ENCODE measurements around the gene NTPCR. TPM values are rescaled to one million over a fixed set of nuclear protein-coding genes. Genes with fewer than 3 reads are reported as not detected.

NTPCR gene
- total RNA-seq, 1 donor: 15.6 TPM

DNA sequence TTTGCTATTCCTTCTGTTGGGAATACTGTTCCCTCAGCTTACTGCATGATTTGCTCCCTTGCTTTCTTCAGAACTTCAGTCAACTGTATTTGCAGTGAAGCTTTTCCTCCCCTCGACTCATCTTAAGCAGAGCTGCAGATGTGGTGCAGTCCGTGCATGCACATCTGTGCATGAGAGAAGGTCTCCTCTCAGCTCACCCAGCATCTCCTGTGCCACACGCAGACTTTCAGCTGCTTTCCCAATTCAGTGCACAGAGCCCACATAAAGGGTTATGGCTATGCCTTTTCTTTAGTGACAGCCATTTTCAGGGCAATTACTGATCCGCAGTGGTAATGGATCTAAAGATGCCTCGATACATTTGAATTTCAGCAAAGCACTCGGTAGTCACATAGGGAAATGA, 13.5 kb upstream of the NTPCR start:
- Histone ChIP-seq H4K20me1 (ENCODE audit: insufficient read depth, low read length) (no peaks in the 10 kb centered on the region), H2AFZ (ENCODE audit: low read length) (no peak overlapping the region), H3K9me3 (ENCODE audit: low read depth, low read length) (no peaks in the 10 kb centered on the region), H3K79me2 (ENCODE audit: insufficient read depth, low read length) (no peaks in the 10 kb centered on the region), H3K27me3 (ENCODE audit: insufficient read depth, low read length) (no peaks in the 10 kb centered on the region), H3K4me1 (ENCODE audit: insufficient read depth, low read length) (no peaks in the 10 kb centered on the region), H3K4me3 (ENCODE audit: insufficient read depth, low read length) (no peak overlapping the region), H3K27ac (ENCODE audit: low read depth, low read length) (no peak overlapping the region), H3K36me3 (ENCODE audit: insufficient read depth, low read length) (no peaks in the 10 kb centered on the region), H3K4me2 (ENCODE audit: insufficient read depth, low read length) (no peak overlapping the region)
- no peak for DNase-seq (ENCODE audit: insufficient read length, low spot score, missing footprints)
- TF ChIP-seq, protein P1, sequence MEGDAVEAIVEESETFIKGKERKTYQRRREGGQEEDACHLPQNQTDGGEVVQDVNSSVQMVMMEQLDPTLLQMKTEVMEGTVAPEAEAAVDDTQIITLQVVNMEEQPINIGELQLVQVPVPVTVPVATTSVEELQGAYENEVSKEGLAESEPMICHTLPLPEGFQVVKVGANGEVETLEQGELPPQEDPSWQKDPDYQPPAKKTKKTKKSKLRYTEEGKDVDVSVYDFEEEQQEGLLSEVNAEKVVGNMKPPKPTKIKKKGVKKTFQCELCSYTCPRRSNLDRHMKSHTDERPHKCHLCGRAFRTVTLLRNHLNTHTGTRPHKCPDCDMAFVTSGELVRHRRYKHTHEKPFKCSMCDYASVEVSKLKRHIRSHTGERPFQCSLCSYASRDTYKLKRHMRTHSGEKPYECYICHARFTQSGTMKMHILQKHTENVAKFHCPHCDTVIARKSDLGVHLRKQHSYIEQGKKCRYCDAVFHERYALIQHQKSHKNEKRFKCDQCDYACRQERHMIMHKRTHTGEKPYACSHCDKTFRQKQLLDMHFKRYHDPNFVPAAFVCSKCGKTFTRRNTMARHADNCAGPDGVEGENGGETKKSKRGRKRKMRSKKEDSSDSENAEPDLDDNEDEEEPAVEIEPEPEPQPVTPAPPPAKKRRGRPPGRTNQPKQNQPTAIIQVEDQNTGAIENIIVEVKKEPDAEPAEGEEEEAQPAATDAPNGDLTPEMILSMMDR (IDR thresholded peaks at IDR 0.05; ENCODE audit: extremely low read depth, low read depth, low read length): no peak

DNA sequence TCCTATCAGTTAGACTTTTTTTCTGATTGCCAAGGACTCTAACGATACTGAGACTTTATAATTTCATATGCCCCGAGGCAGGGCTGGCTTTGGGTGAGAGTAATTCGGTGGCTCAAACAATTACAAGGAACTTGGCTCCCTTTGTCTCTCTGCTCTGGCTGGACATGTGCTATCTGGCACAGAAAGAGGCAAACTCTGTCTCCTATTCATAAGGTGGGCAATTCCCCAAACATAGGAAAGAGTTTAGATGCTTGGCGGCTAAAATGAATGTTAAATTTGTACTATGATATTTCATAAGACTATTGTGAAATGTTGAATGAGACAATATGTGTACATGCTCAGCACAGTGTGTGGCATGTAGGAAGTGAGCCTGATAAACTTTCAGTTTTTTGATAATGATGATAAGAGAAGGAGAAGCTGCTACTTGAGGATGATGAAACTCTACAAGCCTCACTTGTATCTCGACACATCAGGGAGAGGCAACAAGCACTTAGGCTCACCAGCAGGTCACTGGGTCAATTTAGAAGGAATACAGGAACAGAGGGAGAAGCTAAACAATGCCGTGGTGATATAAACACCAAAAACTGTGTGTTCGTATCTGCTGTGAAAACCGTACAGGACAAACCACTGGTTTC, 12.6 kb upstream of the NTPCR start:
- H4K20me1 ChIP-seq (ENCODE audit: insufficient read depth, low read length): no peaks in the 10 kb centered on the region
- no peak overlapping the region for H3K4me2 ChIP-seq (ENCODE audit: insufficient read depth, low read length)
- no peak overlapping the region for H3K4me3 ChIP-seq (ENCODE audit: insufficient read depth, low read length)
- no peak for DNase-seq (ENCODE audit: insufficient read length, low spot score, missing footprints)
- H3K27me3 ChIP-seq (ENCODE audit: insufficient read depth, low read length): no peaks in the 10 kb centered on the region
- H2AFZ ChIP-seq (ENCODE audit: low read length): no peak overlapping the region
- no peaks in the 10 kb centered on the region for H3K79me2 ChIP-seq (ENCODE audit: insufficient read depth, low read length)
- no peak overlapping the region for H3K27ac ChIP-seq (ENCODE audit: low read depth, low read length)
- no peaks in the 10 kb centered on the region for H3K4me1 ChIP-seq (ENCODE audit: insufficient read depth, low read length)
- no peaks in the 10 kb centered on the region for H3K9me3 ChIP-seq (ENCODE audit: low read depth, low read length)
- no peaks in the 10 kb centered on the region for H3K36me3 ChIP-seq (ENCODE audit: insufficient read depth, low read length)
- TF ChIP-seq, protein P1 (IDR thresholded peaks at IDR 0.05; ENCODE audit: extremely low read depth, low read depth, low read length): no peak

DNA sequence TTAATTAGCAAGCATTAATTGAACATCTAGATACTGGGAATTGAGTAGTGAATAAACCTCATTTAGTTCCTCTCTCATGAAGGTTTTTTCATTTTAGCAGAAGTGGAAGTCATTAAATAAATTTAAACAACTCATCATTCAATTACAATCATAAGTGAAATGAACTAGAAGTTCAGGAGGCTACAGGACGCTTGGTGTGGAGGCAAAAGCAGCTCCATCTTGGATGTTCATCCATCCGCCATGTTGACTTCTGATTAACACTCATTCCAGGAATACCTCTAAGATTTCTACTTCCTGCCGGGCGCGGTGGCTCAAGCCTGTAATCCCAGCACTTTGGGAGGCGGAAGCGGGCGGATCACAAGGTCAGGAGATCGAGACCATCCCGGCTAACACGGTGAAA, 11.5 kb upstream of the NTPCR start:
- DNase-seq (ENCODE audit: insufficient read length, low spot score, missing footprints): no peak
- Histone ChIP-seq H3K4me3 (ENCODE audit: insufficient read depth, low read length) (no peak overlapping the region), H3K27me3 (ENCODE audit: insufficient read depth, low read length) (no peaks in the 10 kb centered on the region), H3K4me2 (ENCODE audit: insufficient read depth, low read length) (no peak overlapping the region), H4K20me1 (ENCODE audit: insufficient read depth, low read length) (no peaks in the 10 kb centered on the region), H3K27ac (ENCODE audit: low read depth, low read length) (no peak overlapping the region), H2AFZ (ENCODE audit: low read length) (no peak overlapping the region), H3K9me3 (ENCODE audit: low read depth, low read length) (no peaks in the 10 kb centered on the region), H3K4me1 (ENCODE audit: insufficient read depth, low read length) (no peaks in the 10 kb centered on the region), H3K36me3 (ENCODE audit: insufficient read depth, low read length) (no peaks in the 10 kb centered on the region), H3K79me2 (ENCODE audit: insufficient read depth, low read length) (no peaks in the 10 kb centered on the region)
- TF ChIP-seq, protein P1 (IDR thresholded peaks at IDR 0.05; ENCODE audit: extremely low read depth, low read depth, low read length): no peak

DNA sequence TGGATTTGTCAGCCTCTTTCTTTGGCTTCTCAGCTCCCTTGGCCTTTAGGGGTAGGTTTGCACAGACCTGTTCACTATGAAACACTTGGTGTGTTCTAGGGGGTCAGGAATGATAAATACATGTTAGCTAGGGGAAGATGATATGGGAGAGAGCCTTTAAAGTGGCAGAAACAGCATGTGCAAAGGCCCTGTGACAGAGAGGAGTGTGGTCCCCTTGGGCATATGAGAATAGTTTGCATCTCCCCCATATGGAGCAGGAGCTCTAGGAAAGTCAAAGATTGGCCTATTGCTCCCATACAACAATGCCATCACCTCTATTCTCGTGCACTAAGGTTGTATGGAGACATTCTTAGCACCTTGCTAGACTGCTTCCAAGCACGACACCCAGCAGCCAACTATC, 10.7 kb upstream of the NTPCR start:
- Histone ChIP-seq H3K4me2 (ENCODE audit: insufficient read depth, low read length) (no peak overlapping the region), H3K27me3 (ENCODE audit: insufficient read depth, low read length) (no peaks in the 10 kb centered on the region), H4K20me1 (ENCODE audit: insufficient read depth, low read length) (no peaks in the 10 kb centered on the region), H3K27ac (ENCODE audit: low read depth, low read length) (no peak overlapping the region), H3K36me3 (ENCODE audit: insufficient read depth, low read length) (no peaks in the 10 kb centered on the region), H2AFZ (ENCODE audit: low read length) (no peak overlapping the region), H3K9me3 (ENCODE audit: low read depth, low read length) (no peaks in the 10 kb centered on the region), H3K4me3 (ENCODE audit: insufficient read depth, low read length) (no peak overlapping the region), H3K4me1 (ENCODE audit: insufficient read depth, low read length) (no peaks in the 10 kb centered on the region), H3K79me2 (ENCODE audit: insufficient read depth, low read length) (no peaks in the 10 kb centered on the region)
- no peak for DNase-seq (ENCODE audit: insufficient read length, low spot score, missing footprints)
- TF ChIP-seq, protein P1 (IDR thresholded peaks at IDR 0.05; ENCODE audit: extremely low read depth, low read depth, low read length): no peak

Data from osteoblast (primary cell).